ENCODE results near the gene DDX23.

Gene DDX23

DNA sequence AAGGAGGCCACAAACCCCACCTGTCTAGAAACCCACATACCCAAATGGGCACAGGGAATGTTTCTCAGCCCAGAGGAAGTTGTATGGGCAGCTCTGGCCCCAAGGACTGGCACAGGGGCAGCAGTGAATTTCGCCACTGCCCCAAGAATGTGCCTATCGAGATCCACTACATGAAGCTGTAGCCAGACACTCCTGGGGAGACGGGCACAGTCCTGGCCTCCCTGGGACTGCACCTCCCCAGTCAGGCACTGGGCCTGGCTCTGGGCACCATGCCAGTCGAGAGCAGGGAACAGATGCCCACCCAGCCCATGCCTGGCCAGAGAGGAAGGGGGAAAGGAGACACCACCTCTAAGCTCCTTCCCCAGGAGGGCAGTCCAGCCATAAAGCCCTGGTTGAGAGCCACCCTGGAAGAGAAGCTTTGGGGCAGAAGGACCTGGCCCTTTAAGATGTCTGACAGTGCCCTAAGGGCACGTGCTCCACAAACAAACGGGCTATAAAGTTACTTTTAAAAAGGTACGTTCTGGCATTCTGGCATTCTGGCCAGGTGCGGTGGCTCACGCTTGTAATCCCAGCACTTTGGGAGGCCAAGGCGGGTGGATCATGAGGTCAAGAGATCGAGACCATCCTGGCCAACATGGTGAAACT is 71.5 kb downstream of the DDX23 start:
- Histone ChIP-seq H3F3A (ENCODE audit: insufficient read depth) (no peaks in the 10 kb centered on the region), H3K4me2 (ENCODE audit: low read depth, low read length, poor library complexity, severe bottlenecking) (no peak overlapping the region), H3K9me3 (ENCODE audit: insufficient read depth, low read length) (no peaks in the 10 kb centered on the region), H4K20me1 (ENCODE audit: low read depth, low read length) (no peaks in the 10 kb centered on the region), H3K79me2 (ENCODE audit: insufficient read depth, low read length) (no peaks in the 10 kb centered on the region), H3K9ac (ENCODE audit: low read length) (no peak overlapping the region), H3K36me3 (ENCODE audit: low read length) (no peaks in the 10 kb centered on the region), H3K27ac (ENCODE audit: low read depth, low read length) (no peak overlapping the region), H3K4me3 (ENCODE audit: insufficient read depth, low read length, poor library complexity, severe bottlenecking) (no peak overlapping the region), H2AFZ (ENCODE audit: low read depth, low read length, severe bottlenecking) (no peak overlapping the region), H3K27me3 (ENCODE audit: low read length) (no peaks in the 10 kb centered on the region), H3K9me2 (replicated peaks; ENCODE audit: insufficient read depth, low read length) (no peaks in the 10 kb centered on the region)
- no peak for TF ChIP-seq EZH2phosphoT487 (conservative IDR thresholded peaks at IDR 0.05; ENCODE audit: low read length)
- TF ChIP-seq, protein P1, sequence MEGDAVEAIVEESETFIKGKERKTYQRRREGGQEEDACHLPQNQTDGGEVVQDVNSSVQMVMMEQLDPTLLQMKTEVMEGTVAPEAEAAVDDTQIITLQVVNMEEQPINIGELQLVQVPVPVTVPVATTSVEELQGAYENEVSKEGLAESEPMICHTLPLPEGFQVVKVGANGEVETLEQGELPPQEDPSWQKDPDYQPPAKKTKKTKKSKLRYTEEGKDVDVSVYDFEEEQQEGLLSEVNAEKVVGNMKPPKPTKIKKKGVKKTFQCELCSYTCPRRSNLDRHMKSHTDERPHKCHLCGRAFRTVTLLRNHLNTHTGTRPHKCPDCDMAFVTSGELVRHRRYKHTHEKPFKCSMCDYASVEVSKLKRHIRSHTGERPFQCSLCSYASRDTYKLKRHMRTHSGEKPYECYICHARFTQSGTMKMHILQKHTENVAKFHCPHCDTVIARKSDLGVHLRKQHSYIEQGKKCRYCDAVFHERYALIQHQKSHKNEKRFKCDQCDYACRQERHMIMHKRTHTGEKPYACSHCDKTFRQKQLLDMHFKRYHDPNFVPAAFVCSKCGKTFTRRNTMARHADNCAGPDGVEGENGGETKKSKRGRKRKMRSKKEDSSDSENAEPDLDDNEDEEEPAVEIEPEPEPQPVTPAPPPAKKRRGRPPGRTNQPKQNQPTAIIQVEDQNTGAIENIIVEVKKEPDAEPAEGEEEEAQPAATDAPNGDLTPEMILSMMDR (IDR thresholded peaks at IDR 0.05; ENCODE audit: insufficient read depth, low read length, poor library complexity, severe bottlenecking) = no peak

DNA sequence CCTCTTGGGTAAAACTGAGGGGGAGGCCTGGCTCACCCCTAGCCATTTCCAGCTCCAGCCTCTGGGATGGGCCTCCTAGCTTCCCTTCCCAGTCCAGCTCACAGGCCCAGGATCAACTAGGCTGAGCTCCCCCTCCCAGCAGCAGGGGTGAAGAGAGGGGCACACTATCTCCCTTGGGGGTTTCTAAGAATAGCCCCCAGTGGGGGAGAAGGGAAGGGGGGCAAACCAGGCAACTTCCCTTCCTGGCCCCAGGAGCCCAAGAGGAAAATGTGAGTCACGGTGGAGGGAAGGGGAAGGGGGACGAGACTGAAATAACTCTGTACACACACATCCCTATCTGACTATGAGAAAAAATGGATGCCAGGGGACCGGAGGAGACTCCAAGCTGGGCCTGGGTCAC is 72.1 kb downstream of the DDX23 start:
- H3K27ac ChIP-seq (ENCODE audit: low read depth, low read length) = no peak overlapping the region
- H3K9me2 ChIP-seq (replicated peaks; ENCODE audit: insufficient read depth, low read length) = no peaks in the 10 kb centered on the region
- TF ChIP-seq EZH2phosphoT487 (conservative IDR thresholded peaks at IDR 0.05; ENCODE audit: low read length) = no peak
- TF ChIP-seq, protein P1 (IDR thresholded peaks at IDR 0.05; ENCODE audit: insufficient read depth, low read length, poor library complexity, severe bottlenecking) = no peak
- no peaks in the 10 kb centered on the region for H3K36me3 ChIP-seq (ENCODE audit: low read length)
- H2AFZ ChIP-seq (ENCODE audit: low read depth, low read length, severe bottlenecking) = no peak overlapping the region
- H4K20me1 ChIP-seq (ENCODE audit: low read depth, low read length) = no peaks in the 10 kb centered on the region
- H3K9ac ChIP-seq (ENCODE audit: low read length) = no peak overlapping the region
- no peaks in the 10 kb centered on the region for H3K79me2 ChIP-seq (ENCODE audit: insufficient read depth, low read length)
- no peak overlapping the region for H3K4me2 ChIP-seq (ENCODE audit: low read depth, low read length, poor library complexity, severe bottlenecking)
- no peaks in the 10 kb centered on the region for H3K27me3 ChIP-seq (ENCODE audit: low read length)
- H3K4me3 ChIP-seq (ENCODE audit: insufficient read depth, low read length, poor library complexity, severe bottlenecking) = no peak overlapping the region
- H3F3A ChIP-seq (ENCODE audit: insufficient read depth) = no peaks in the 10 kb centered on the region
- no peaks in the 10 kb centered on the region for H3K9me3 ChIP-seq (ENCODE audit: insufficient read depth, low read length)

All from SU-DHL-6 (cell line).